GM18858 (cell line): ENCODE results near the gene CTTNBP2NL.
"Not testable (repeated sequence)": the region's sequence is repeated elsewhere in the genome, so short reads cannot be mapped to it uniquely, and the experiment has no call there.

Experiments used
- ATAC-seq: cut with Tn5 transposase; IDR thresholded peaks from one replicate; pipeline ENCODE4 v1.9.1; 2021; ENCODE audit not compliant: unreplicated experiment

Gene CTTNBP2NL

DNA sequence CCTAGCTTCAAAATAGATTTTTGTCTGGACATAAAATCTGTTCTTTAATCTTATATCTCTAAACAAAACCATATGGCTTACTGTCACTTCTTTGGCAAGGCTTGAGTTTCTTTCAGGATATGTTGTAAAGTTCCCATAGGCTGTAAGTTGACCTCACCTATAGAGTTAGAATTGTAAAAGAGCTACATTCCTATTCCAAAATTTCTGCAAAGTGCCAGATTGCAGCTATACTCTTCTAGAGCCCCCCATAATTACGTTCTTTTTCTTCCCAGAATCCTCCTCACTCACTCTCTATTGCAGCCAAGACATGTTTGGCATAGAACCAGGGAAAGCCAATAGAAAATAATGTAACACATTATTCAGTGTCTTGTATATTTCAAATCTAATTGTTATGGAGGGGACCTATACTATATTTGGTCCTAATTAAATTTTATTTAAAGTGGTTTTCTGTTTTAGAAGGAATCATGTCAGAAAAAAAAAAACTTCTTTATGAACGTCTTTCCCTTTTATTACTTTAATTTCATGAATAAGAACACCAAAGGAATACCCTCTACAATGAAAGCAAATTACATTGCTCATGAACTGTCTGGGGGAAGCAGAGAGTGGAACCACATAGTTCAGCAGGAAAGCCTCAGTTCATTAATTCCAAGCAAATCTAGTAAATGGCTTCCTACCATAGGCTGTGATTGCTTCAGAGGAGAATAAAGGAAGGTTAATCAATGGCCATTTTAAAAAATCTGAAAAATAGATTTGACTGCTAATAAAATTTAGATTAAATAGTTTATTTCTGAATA lies 22.3 kb downstream of the CTTNBP2NL start:
- no peak for ATAC-seq

DNA sequence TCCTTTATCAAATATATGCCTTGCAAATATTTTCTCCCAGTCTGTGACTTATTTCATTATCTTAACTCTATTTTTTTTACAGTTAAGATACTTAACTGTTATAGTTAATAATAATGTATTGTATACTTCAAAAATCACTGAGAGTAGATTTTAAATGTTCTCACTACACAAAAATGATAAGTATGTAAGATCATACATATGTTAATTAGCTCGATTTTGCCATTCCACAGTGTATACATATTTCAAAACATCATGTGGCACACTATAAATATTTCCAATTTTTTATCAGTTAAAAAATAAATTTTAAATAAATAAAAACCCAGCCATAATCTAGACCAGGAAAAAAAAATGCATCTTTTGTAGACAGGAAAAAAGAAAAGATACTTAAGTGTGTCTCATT lies 27.2 kb downstream of the CTTNBP2NL start:
- no peak for ATAC-seq

DNA sequence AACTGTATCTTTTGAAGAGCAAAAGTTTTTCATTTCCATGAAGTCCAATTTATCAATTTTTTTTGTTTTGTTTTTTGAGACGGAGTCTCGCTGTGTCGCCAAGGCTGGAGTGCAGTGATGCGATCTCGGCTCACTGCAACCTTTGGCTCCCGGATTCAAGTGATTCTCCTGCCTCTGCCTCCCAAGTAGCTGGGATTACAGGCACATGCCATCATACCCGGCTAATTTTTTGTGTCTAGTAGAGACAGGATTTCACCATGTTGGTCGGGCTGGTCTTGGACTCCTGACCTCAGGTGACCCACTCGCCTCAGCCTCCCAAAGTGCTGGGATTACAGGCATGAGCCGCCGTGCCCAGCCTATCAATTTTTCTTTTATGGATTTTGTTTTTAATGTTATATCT lies 27.7 kb downstream of the CTTNBP2NL start:
- not testable (repeated sequence) for ATAC-seq

DNA sequence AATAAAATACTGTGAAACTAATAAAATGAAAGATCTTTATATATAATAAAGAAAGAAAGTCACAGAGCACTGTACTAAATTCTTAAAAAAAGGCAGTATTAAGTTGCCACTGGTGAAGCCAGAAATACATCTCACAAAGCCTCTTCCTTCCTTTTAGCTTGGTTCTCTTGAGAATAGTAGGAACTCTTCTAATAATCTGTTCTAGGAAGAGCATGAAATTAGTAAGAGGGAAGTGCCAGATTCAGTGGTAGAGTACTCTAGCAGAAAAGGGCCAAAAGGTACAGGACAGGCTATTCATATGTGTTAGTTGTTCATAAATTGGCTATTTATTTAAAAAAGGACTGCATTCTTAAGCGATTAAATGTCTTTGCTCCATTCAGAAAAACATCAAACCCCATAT lies 33.7 kb downstream of the CTTNBP2NL start:
- no peak for ATAC-seq

DNA sequence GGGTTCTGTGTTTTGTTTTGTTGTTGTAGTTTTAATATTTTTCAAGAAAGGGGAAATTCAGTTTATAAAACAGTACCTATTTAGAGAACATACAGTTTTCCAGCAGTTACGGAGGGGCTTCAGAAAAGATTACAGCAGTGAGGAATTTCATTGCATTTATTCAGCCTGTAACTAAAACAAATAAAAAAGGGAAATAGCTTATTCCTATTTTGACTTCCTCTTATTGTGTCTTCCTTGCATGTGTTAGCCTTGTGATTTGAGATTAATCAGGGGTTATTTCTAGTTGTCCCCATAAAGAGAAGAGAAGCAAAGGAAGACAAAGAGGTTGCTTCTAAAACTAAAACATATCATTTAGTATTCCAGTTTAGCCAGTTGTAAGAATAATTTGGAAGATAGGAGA lies 35.0 kb downstream of the CTTNBP2NL start:
- no peak for ATAC-seq

DNA sequence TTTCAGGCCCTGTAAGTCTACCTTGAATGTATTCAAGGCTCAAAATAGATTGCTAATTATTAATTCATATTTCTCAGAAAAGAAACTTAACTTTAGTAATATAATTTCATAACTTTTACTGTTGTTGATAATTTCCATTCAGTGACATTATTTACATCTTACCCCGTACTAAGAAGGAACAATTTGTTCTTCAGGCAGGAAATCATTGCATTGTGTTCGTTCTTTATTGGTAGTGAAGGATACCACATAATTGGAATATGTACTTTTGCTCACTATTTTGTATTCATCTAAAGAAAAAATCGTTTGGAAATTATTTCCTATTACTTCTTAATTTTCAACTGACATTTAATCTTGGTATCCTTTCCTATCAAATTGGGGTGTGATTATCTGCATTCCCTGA lies 39.4 kb downstream of the CTTNBP2NL start:
- no peak for ATAC-seq

DNA sequence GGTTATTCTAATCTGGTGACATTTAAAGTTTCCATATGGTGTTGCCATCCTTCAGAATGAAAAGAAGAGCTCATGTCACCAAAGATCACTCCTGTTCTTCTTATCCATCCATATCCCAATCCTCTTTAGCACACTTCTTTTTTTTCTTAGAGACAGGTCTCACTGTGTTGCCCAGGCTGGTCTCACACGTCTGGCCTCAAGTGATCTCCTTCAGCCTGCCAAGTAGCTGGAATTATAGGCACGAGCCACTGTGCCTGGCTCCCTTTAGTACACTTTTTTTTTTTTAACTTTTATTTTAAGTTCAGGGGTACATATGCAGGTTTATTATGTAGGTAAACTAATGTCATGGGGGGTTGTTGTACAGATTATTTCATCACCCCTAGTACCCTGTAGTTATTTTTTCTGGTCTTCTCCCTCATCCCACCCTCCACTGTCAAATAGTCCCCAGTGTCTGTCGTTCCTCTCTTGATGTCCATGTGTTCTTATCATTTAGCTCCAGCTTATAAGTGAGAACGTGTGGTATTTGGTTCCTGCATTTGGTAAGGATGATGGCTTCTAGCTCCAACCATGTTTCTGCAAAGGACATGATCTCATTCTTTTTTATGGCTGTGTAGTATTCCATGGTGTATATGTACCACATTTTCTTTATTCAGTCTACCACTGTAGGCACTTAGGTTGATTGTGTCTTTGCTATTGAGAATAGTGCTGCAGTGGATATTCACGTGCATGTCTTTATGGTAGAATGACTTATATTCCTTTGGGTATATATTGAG lies 40.6 kb downstream of the CTTNBP2NL start:
- no peak for ATAC-seq

DNA sequence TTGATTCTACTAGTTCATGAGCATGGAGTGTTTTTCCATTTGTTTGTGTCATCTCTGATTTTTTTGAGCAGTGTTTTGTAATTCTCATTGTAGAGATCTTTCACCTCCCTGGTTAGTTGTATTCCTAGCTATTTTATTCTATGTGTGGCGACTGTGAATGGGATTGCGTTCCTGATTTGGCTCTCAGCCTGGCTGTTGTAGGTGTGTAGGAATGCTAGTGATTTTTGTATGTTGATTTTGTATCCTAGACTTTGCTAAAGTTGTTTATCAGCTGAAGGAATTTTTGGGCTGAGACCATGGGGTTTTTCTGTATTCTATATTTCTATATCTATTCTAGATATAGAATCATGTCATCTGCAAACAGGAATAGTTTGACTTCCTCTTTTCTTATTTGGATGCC lies 42.1 kb downstream of the CTTNBP2NL start:
- not testable (repeated sequence) for ATAC-seq

DNA sequence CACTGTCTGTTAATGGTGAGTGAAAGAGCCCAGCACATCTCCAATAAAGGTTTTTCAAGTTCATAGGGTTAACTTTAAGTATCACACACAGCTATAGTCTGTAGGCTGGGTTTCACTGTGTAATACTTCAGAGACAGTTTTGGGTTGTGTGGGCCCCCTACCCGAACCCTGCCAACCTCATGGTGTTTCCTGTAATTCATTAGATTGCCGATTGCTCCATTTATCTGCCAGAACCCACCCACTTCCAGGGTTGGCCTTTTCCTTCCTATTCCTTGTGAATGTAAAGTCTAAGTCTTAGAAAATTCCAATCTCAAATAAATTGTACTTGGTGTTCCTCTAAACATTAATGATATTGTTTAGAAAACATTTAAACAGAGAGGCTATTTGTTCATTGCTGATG lies 43.6 kb downstream of the CTTNBP2NL start:
- no peak for ATAC-seq

- ATAC-seq = no peak
Measured at GRCh38 chr1:112440574-112440973, 44.6 kb downstream of the CTTNBP2NL start.

- ATAC-seq = no peak
Measured at GRCh38 chr1:112444269-112444668, 48.3 kb downstream of the CTTNBP2NL start.

GRCh38 chr1:112445596-112445995 lies 49.6 kb downstream of the CTTNBP2NL start:
- ATAC-seq = no peak

- ATAC-seq = no peak
Measured at GRCh38 chr1:112446411-112446810, 50.4 kb downstream of the CTTNBP2NL start.

DNA sequence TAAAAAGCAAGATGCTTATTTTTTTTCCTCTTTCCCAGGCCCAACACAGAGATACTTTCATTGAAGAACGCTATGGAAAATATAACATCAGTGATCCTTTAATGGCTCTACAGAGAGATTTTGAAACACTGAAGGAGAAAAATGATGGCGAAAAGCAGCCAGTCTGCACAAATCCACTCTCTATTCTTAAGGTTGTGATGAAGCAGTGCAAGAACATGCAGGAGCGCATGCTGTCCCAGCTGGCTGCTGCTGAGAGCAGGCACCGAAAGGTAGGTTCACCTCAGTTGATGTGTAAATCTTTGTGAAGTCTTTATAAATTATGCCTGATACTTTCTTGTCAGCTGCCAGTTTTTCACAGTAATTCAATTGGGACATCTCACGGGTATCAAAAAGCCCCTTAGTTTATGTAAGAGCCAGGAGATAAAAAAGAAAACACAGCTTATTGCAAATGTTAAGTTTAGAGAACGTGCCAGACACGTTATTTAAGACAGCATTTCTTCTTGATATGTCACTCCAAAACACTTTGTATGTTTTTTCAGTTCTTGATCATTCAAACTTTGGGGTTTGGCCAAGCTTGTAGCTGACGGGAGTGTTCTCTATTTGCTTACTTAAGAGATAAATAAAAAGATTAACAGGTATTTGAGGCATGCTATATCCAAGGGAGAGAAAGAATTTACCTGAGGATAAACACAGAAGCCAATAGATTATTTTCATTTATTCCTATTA lies 53.1 kb downstream of the CTTNBP2NL start:
- no peak for ATAC-seq

GRCh38 chr1:112449630-112449983 lies 53.6 kb downstream of the CTTNBP2NL start:
- ATAC-seq = no peak

GRCh38 chr1:112450773-112451172 lies 54.8 kb downstream of the CTTNBP2NL start:
- no peak for ATAC-seq

GRCh38 chr1:112451301-112451700 lies 55.3 kb downstream of the CTTNBP2NL start:
- ATAC-seq = not testable (repeated sequence)

- ATAC-seq = no peak
Measured at GRCh38 chr1:112453876-112454275, 57.9 kb downstream of the CTTNBP2NL start.

- no peak for ATAC-seq
Measured at GRCh38 chr1:112454316-112454715, 58.3 kb downstream of the CTTNBP2NL start.

- ATAC-seq = no peak
Measured at GRCh38 chr1:112457241-112457640, 61.2 kb downstream of the CTTNBP2NL start.

DNA sequence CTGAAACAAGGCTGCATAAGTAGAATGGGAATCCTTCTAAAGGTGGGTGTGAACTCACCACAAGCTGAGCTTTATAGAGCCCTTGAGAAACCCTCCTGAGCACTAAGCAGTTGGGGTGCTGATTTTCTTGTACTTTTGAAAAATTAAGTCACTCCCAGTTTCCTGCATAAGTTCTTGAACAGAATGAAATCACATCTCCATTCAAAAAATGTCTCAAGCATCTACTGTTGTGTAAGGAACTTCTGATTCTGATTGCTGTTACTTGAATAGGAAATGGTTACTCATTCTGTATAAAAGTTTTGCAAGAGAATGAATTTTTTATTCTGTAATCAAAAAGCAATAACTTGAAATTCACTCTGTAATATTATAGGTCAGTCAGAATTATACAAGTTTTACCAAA lies 61.9 kb downstream of the CTTNBP2NL start:
- no peak for ATAC-seq

GRCh38 chr1:112458756-112459155 lies 62.7 kb downstream of the CTTNBP2NL start:
- no peak for ATAC-seq
